Esophagus muscularis mucosa (tissue), 4 donors: ENCODE results near the gene ELAVL4.

ENCODE experiments used
- EP300 ChIP-seq: sonication (generic); formaldehyde crosslinking; IDR thresholded peaks from one replicate; pipeline ENCODE4 v1.6.1; 2017; ENCODE audit warnings: antibody characterized with exemption
- POLR2A ChIP-seq: fragments of 450-650 bp; IDR thresholded peaks from one replicate; pipeline ENCODE4 v1.6.1; 2017; ENCODE audit warnings: antibody characterized with exemption, moderate library complexity, mild to moderate bottlenecking, low read depth
- POLR2AphosphoS5 ChIP-seq, 2 donors: sonication (generic); formaldehyde crosslinking; IDR thresholded peaks; one replicate each; pipeline ENCODE4 v1.6.1; 2017; ENCODE audit warnings: antibody characterized with exemption in 2 of 2
- TF ChIP-seq, protein P1 (sequence below), 3 experiments: fragments of 200-600 bp in 2 of 3; fragments of 450-650 bp in 1 of 3; sonication (generic) in 2 of 3; IDR thresholded peaks; one replicate each; pipeline ENCODE4 v1.5.1; 2017 to 2019; ENCODE audit warnings: antibody characterized with exemption in 3 of 3, mild to moderate bottlenecking in 2 of 3, moderate library complexity in 1 of 3

DNA sequence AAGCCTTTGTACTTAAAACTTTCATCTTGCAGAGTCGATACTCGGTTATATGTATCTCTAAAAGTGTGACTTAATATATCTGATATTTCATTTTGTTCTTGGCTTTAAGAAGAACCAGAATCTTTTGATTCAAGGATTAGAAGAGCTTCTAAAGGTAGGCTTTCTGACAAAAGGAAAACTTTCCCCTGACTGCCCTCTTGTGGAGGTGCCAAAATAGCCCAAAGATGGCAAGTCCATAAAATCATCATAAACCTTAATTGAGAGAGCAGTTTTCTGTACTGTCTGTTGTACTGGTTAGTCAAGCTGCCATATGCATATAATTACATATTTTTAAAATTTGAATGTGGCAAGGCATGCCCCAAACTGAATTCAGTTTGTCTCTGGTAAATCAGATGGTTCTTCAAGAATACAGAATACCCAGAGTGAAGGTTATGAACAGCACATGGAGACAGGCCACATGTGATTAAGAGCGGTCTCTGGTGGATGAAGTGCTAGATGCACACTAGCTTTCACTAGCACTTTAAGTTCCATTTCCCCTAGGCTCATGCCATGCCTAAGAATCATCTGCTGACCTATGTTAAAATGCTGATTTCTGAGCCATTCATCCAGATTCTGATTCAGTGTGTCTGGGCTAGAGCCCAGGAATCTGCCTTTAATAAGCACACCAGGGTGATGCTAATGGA is 27.7 kb upstream of the ELAVL4 start:
- TF ChIP-seq, protein P1, sequence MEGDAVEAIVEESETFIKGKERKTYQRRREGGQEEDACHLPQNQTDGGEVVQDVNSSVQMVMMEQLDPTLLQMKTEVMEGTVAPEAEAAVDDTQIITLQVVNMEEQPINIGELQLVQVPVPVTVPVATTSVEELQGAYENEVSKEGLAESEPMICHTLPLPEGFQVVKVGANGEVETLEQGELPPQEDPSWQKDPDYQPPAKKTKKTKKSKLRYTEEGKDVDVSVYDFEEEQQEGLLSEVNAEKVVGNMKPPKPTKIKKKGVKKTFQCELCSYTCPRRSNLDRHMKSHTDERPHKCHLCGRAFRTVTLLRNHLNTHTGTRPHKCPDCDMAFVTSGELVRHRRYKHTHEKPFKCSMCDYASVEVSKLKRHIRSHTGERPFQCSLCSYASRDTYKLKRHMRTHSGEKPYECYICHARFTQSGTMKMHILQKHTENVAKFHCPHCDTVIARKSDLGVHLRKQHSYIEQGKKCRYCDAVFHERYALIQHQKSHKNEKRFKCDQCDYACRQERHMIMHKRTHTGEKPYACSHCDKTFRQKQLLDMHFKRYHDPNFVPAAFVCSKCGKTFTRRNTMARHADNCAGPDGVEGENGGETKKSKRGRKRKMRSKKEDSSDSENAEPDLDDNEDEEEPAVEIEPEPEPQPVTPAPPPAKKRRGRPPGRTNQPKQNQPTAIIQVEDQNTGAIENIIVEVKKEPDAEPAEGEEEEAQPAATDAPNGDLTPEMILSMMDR (IDR thresholded peaks at IDR 0.05) = no peak
- TF ChIP-seq EP300 (no peak), POLR2A (no peak), POLR2AphosphoS5 (IDR thresholded peaks at IDR 0.05) (no peak)
